Smooth muscle cell of the brain vasculature (primary cell): ENCODE results near the gene PSD2.

Experiments
- DNase-seq: peaks from one replicate; pipeline ENCODE4 v3.0.0-alpha.2; 2012; ENCODE audit warnings: low read depth, low spot score

Gene PSD2

GRCh38 chr5:139855946-139856540 is 60.4 kb downstream of the PSD2 start:
- DNase-seq, result no peak

GRCh38 chr5:139856714-139857113 is 61.1 kb downstream of the PSD2 start:
- DNase-seq, result no peak

- DNase-seq, result no peak
Measured at GRCh38 chr5:139859013-139859412, 63.4 kb downstream of the PSD2 start.

GRCh38 chr5:139861021-139861888 is 65.6 kb downstream of the PSD2 start:
- DNase-seq, result no peak

GRCh38 chr5:139861889-139862207 is 66.2 kb downstream of the PSD2 start:
- DNase-seq, result no peak

GRCh38 chr5:139862313-139862712 is 66.7 kb downstream of the PSD2 start:
- DNase-seq, result no peak

- no peak for DNase-seq
Measured at GRCh38 chr5:139862803-139863202, 67.2 kb downstream of the PSD2 start.

GRCh38 chr5:139863361-139863760 is 67.8 kb downstream of the PSD2 start:
- no peak for DNase-seq

GRCh38 chr5:139863855-139864558 is 68.4 kb downstream of the PSD2 start:
- peak; percentile 17 for DNase-seq

GRCh38 chr5:139864716-139865483 is 69.3 kb downstream of the PSD2 start:
- no peak for DNase-seq

- no peak for DNase-seq
Measured at GRCh38 chr5:139867109-139867508, 71.5 kb downstream of the PSD2 start.

GRCh38 chr5:139867581-139867980 is 72.0 kb downstream of the PSD2 start:
- no peak for DNase-seq

GRCh38 chr5:139869042-139869790 is 73.6 kb downstream of the PSD2 start:
- no peak for DNase-seq

- DNase-seq, result no peak
Measured at GRCh38 chr5:139870677-139871076, 75.1 kb downstream of the PSD2 start.

- DNase-seq, result no peak
Measured at GRCh38 chr5:139871614-139872013, 76.0 kb downstream of the PSD2 start.

- no peak for DNase-seq
Measured at GRCh38 chr5:139872052-139872766, 76.6 kb downstream of the PSD2 start.

GRCh38 chr5:139872851-139873794 is 77.5 kb downstream of the PSD2 start:
- no peak for DNase-seq

- DNase-seq, result no peak
Measured at GRCh38 chr5:139875957-139876356, 80.3 kb downstream of the PSD2 start.

- no peak for DNase-seq
Measured at GRCh38 chr5:139877129-139877597, 81.6 kb downstream of the PSD2 start.
